GM11168 (cell line): Measurements from ENCODE around the gene LRRC43.
"Not testable (repeated sequence)": the region's sequence is repeated elsewhere in the genome, so short reads cannot be mapped to it uniquely, and the experiment has no call there.

ENCODE experiments used
- in situ Hi-C: fragments of 300-500 bp; cut with MboI; formaldehyde crosslinking; loops from one replicate; pipeline ENCODE4 v1.12.0; 2022; ENCODE audit warnings: low sequenced_read_pairs; ENCODE audit not compliant: unreplicated experiment

LRRC43 gene

GRCh38 chr12:122190842-122191668 is 8.1 kb downstream of the LRRC43 start:
- in situ Hi-C loops = loop anchor here (10.0 kb wide), 1 partner anchor 136 kb away; no protein-coding TSS in a partner anchor

DNA sequence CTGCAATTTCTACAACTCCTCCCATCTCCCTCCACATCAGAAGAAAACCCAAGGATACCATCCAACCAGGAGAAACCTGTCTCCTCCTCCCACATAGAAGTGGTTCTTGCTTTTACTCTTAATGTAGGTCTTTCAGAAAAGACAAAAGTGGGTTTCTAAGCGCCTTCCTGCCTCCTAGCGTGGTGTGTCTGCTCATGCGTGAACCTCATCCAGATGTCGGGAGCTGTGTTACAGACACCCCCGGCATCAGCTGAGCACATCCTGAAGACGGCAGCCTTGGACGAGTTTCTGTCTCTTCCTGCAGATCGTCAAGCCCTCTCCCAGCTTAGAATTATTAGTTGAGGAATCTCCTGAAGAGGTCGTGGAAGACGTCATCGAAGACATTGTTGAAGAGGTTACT is 9.5 kb downstream of the LRRC43 start:
- in situ Hi-C loops = loop anchor here (10.0 kb wide), 1 partner anchor 138 kb away; no protein-coding TSS in a partner anchor

- in situ Hi-C loops = loop anchor here (10.0 kb wide), 1 partner anchor 140 kb away; no protein-coding TSS in a partner anchor
Measured at GRCh38 chr12:122194804-122195203, 11.9 kb downstream of the LRRC43 start.

DNA sequence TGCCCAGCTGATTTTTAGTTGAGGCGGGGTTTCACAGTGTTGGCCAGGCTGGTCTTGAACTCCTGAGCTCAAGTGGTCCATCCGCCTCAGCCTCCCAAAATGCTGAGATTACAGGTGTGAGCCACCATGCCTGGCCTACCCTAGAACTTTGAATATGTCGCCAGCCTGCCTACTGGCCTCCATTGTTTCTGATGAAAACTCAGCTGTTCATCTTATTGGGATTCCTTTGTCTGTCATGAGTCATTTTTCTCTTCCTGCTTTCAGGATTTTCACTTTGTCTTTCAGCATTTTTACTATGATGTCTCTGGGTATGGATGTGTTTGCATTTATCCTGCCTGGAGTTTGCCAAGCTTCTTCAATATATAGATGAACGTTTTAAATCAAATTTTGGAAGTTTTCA is 12.5 kb downstream of the LRRC43 start:
- in situ Hi-C loops = loop anchor here (10.0 kb wide), 1 partner anchor 141 kb away; no protein-coding TSS in a partner anchor

DNA sequence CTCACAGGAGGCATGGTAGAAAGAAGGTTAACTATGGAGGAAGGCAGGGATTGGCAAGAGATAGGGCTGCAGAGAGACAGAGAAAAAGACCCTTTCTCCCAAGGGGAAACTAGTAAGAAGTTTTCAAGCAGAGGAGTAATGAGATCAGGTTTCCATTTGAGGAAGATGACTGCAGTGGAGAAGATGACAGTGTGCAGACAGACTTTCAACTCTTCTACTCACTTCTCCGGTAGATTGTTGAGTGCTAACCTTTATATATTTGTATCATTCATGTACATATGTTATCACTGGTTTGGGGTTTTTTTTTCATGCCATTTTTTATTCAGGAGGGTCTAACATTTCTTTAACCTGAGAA is 14.7 kb downstream of the LRRC43 start:
- in situ Hi-C loops = loop anchor here (10.0 kb wide), 1 partner anchor 143 kb away; no protein-coding TSS in a partner anchor

DNA sequence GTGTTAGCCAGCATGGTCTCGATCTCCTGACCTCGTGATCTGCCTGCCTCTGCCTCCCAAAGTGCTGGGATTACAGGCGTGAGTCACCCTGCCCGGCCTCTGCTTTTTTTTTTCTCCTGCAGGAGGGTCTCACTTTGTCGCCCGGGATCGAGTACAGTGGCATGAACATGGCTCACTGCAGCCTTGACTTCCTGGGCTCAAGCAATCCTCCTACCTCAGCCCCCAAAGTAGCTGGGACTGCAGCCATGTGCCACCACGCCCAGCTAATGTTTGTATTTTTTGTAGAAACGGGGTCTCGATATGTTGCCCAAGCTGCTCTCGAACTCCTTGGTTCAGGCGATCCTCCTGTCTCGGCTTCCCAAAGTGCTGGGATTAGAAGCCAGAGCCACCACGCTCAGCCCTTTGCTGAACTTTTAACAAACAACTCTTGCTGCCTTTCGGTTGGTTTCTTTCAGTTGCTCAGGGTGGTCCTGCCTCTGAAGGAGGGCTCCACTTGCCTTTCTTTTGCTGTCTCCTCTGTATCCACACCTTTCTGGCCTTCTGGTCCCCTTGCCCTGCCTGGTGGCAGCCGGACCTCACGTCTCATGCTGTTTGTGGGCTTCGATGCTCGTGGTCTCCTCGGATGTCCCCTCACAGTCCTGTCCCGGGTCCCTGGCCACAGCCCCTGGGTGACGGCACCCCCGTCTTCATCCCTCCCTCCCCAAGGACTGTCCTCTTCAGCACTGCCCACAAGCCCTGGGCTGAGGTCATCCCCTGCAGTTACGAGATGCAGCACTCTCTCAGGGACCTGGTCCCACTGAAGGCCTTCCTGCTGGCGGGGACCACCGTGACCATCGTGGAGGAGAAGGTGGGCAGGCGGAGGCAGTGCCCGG is 16.8 kb downstream of the LRRC43 start:
- in situ Hi-C loops = loop anchor here (10.0 kb wide), 1 partner anchor 145 kb away; no protein-coding TSS in a partner anchor

- in situ Hi-C loops = no loop called here
Measured at GRCh38 chr12:122200541-122201175, 17.7 kb downstream of the LRRC43 start.

GRCh38 chr12:122201381-122201780 is 18.5 kb downstream of the LRRC43 start:
- in situ Hi-C loops = no loop called here

- in situ Hi-C loops = no loop called here
Measured at GRCh38 chr12:122202017-122202416, 19.1 kb downstream of the LRRC43 start.

- in situ Hi-C loops = not testable (repeated sequence)
Measured at GRCh38 chr12:122202811-122203210, 19.9 kb downstream of the LRRC43 start.

GRCh38 chr12:122203301-122204166 is 20.6 kb downstream of the LRRC43 start, which contains the start of gene B3GNT4:
Gene B3GNT4 (plus strand): TSS chr12:122203709. CDS start chr12:122204619, 910 bp downstream.
- in situ Hi-C loops = no loop called here

DNA sequence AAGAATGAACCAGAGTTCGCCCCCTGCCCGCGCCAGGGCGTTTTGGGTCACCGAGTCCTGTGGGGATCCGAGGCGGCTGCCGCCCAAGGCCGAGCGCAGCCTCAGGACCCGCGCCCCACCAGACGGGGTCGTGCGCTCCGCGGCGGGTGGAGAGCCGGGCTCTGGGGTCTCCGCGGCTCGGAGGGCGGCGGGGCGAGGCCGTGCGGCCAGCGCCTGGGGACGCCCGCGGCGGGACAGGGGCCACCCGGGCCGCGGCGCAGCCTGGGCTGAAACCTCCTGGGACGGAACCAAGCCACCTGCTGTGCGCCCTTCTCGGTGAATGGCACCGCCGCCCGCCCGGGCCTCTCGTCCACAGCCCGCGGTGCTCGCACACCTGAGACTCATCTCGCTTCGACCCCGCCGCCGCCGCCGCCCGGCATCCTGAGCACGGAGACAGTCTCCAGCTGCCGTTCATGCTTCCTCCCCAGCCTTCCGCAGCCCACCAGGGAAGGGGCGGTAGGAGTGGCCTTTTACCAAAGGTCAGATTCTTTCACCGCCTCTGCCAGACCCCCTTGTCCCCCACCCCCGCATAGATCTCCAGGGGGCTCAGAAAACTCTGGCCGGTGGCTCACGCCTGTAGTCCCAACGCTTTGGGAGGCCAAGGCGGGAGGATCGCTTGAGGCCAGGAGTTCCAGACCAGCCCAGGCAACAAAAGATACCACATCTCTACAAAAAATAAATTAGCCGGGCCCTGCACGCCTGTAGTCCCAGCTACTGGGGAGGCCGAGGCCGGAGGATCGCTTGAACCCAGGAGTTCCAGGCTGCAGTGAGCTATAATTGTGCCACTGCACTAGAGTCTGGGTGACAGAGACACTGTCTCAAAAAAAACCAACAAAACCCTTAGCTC is 21.5 kb downstream of the LRRC43 start:
- in situ Hi-C loops = no loop called here

- in situ Hi-C loops = no loop called here
Measured at GRCh38 chr12:122205053-122205925, 22.4 kb downstream of the LRRC43 start.

- in situ Hi-C loops = no loop called here
Measured at GRCh38 chr12:122206111-122206881, 23.4 kb downstream of the LRRC43 start.

DNA sequence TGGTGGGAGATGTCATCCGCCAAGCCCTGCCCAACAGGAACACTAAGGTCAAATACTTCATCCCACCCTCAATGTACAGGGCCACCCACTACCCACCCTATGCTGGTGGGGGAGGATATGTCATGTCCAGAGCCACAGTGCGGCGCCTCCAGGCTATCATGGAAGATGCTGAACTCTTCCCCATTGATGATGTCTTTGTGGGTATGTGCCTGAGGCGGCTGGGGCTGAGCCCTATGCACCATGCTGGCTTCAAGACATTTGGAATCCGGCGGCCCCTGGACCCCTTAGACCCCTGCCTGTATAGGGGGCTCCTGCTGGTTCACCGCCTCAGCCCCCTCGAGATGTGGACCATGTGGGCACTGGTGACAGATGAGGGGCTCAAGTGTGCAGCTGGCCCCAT is 24.1 kb downstream of the LRRC43 start:
- in situ Hi-C loops = no loop called here

DNA sequence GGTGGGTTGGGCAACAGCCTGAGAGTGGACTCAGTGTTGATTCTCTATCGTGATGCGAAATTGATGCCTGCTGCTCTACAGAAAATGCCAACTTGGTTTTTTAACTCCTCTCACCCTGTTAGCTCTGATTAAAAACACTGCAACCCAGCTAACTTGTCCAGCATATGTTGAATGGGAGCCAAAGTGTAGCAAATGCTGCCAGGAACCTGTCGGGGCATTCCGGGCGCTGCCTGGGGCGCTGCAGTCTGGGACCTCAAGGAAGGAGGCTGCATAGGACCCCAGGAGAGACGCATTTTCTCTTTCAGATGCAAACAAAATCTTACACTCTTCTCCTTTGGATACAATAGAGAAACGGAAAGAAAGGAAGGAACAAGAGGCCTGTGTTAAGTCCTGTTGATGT is 24.5 kb downstream of the LRRC43 start:
- in situ Hi-C loops = no loop called here
